PC-3 (cell line): ENCODE measurements around the gene FCSK.

Experiments
- EZH2phosphoT487 ChIP-seq: fragments of 300-600 bp; sonication (generic); IDR thresholded peaks from 2 replicates; pipeline ENCODE4 v1.6.1; 2018; ENCODE audit warnings: mild to moderate bottlenecking, antibody characterized with exemption, low read length, borderline replicate concordance
- TF ChIP-seq, protein P1 (sequence below): fragments of 300-600 bp; sonication (generic); conservative IDR thresholded peaks from 2 replicates; pipeline ENCODE4 v1.5.1; 2017; ENCODE audit warnings: antibody characterized with exemption, low read depth, mild to moderate bottlenecking, low read length

DNA sequence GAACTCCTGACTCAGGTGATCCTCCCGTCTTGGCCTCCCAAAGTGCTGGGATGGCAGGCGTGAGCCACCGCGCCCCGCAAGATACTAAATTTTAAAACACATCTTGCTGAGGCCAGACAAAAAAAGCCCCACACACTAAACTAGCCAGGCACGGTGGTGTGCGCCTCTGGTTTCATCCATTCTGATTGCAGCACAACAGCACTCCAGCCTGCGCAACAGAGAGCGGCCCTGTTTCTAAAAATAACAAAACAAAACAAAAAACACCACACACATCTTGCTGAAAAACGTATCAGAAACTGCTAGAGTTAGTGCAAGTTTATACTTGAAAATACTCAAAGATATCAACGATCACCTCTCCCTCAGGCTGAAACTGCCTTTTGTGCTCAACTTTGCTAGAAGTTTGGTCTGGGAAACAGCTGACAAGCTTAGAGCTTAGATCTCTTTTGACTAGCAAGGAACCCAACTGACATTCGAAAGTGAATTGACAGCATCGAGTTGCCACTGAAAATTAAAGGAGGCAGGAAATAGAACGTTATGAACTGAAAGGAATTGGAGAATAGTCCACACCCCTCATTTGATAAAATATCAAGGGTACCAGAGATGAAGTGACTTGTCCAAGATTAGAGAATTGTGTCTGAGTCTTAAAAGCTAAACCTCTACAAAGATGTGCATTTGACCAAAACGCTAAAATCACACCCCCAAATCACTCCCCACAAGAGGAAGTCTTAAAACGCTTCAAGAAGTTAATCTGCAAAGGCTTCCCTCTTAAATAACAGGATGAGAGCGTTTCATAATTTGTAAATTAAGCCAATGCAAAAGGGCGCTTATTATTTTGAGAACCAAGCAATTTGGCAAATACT, 68.1 kb downstream of the FCSK start:
- TF ChIP-seq, protein P1, sequence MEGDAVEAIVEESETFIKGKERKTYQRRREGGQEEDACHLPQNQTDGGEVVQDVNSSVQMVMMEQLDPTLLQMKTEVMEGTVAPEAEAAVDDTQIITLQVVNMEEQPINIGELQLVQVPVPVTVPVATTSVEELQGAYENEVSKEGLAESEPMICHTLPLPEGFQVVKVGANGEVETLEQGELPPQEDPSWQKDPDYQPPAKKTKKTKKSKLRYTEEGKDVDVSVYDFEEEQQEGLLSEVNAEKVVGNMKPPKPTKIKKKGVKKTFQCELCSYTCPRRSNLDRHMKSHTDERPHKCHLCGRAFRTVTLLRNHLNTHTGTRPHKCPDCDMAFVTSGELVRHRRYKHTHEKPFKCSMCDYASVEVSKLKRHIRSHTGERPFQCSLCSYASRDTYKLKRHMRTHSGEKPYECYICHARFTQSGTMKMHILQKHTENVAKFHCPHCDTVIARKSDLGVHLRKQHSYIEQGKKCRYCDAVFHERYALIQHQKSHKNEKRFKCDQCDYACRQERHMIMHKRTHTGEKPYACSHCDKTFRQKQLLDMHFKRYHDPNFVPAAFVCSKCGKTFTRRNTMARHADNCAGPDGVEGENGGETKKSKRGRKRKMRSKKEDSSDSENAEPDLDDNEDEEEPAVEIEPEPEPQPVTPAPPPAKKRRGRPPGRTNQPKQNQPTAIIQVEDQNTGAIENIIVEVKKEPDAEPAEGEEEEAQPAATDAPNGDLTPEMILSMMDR = no peak
- no peak for TF ChIP-seq EZH2phosphoT487
